ENCODE data around the gene GPR17.

DNA sequence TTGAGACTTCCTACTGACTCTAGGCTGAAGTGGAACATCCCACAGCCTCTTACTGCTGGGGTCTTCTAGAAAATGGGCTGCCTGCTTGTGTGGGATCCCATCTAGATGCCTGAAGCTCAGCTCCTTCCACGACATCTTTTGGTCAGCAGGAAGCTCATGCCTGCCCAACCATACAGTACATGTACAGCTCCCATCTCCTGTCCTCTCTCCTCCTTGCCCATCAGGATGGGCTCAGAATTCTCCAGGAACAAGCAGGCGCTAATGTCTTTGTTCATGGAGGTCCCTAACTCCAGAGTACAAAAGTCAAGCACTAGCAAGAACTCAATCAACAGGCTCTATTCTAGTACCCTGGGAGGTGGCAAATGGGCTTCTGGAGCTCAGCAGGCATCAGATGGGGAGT lies 31.7 kb upstream of the GPR17 start:
- TF ChIP-seq, protein P1, sequence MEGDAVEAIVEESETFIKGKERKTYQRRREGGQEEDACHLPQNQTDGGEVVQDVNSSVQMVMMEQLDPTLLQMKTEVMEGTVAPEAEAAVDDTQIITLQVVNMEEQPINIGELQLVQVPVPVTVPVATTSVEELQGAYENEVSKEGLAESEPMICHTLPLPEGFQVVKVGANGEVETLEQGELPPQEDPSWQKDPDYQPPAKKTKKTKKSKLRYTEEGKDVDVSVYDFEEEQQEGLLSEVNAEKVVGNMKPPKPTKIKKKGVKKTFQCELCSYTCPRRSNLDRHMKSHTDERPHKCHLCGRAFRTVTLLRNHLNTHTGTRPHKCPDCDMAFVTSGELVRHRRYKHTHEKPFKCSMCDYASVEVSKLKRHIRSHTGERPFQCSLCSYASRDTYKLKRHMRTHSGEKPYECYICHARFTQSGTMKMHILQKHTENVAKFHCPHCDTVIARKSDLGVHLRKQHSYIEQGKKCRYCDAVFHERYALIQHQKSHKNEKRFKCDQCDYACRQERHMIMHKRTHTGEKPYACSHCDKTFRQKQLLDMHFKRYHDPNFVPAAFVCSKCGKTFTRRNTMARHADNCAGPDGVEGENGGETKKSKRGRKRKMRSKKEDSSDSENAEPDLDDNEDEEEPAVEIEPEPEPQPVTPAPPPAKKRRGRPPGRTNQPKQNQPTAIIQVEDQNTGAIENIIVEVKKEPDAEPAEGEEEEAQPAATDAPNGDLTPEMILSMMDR (IDR thresholded peaks at IDR 0.05) = no peak
- no peak for TF ChIP-seq EZH2phosphoT487 (IDR thresholded peaks at IDR 0.05)
